ENCODE measurements around the gene ZNF207. TPM values are rescaled to one million over a fixed set of nuclear protein-coding genes. Genes with fewer than 3 reads are reported as not detected.
A peak's percentile ranks its signal among the peaks of the same experiment; 100 is the strongest.
"Not testable (repeated sequence)": the region's sequence is repeated elsewhere in the genome, so short reads cannot be mapped to it uniquely, and the experiment has no call there.

Gene ZNF207
- total and polyA plus RNA-seq, 7 experiments from 2014 or later = 168 to 288 (median 260) TPM

DNA sequence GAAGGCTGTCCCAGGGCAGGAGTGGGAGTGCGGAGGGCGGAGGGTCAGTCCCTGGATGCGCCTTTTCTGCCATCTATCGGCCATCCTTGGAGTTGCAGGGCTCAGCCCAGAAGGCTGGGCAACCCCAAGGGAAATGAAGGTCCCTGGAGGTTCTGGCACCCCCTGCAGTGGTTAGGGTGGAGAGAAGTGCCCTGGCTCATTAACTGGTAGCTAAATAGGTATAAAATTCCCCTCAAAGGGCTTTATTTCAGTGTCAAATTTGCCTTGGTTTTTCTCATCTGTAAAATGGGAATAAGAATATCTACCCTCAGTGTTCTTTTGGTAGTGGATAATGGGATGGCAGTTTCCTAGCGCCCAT lies 30.4 kb upstream of the ZNF207 start:
- Mint-ChIP-seq H3K27ac (peak overlapping the region in 1 of 9 donors; percentile 66), H3K4me3 (peak overlapping the region; percentile 67 to 87 (median 74)), H3K4me1 (peaks cover 8 to 37% (median 11%) of the 10 kb centered on the region in 7 donors), H3K27me3 (peaks cover 3 to 26% (median 5%) of the 10 kb centered on the region in 5 donors), H3K36me3 (no peaks in the 10 kb centered on the region), H3K9me3 (no peaks in the 10 kb centered on the region)
- H3K27ac ChIP-seq (ENCODE audit: low read depth, low read length) = no peak overlapping the region
- intact Hi-C loops (cut with micrococcal nuclease) = loop anchor here (1.0 to 5.0 kb wide), 4 partner anchors 52 to 117 kb away; partner anchors contain the start of gene RHBDL3 (in 1 of the 2)
- no peak overlapping the region for H3K4me3 ChIP-seq (ENCODE audit: low read length)
- DNase-seq (peak; percentile 47 to 85 (median 60)), ATAC-seq (peak; percentile 89)
- peaks cover 0 to 13% of the 10 kb centered on the region in 2 donors for H3K4me1 ChIP-seq (ENCODE audit: control insufficient read depth in 2 of 2, insufficient read depth in 2 of 2, low read length in 2 of 2)
- ChIA-PET POLR2A (interaction anchor here (1.5 kb wide), 1 partner anchor 12 kb away, joined by 6 read pairs; no protein-coding TSS in a partner anchor), CTCF (interaction anchor here (0.6 to 1.9 kb wide), 5 partner anchors 10 to 125 kb away, joined by 3 to 7 read pairs (median 4); partner anchors contain the start of gene PSMD11)
- H3K36me3 ChIP-seq (ENCODE audit: control insufficient read depth in 2 of 3, insufficient read depth in 3 of 3, low read length in 3 of 3) = no peaks in the 10 kb centered on the region
- no peaks in the 10 kb centered on the region for H3K9me3 ChIP-seq (ENCODE audit: control insufficient read depth in 2 of 3, low read length in 3 of 3)
- H3K27me3 ChIP-seq (ENCODE audit: control insufficient read depth in 2 of 2, insufficient read depth in 2 of 2, low read length in 2 of 2) = no peaks in the 10 kb centered on the region

DNA sequence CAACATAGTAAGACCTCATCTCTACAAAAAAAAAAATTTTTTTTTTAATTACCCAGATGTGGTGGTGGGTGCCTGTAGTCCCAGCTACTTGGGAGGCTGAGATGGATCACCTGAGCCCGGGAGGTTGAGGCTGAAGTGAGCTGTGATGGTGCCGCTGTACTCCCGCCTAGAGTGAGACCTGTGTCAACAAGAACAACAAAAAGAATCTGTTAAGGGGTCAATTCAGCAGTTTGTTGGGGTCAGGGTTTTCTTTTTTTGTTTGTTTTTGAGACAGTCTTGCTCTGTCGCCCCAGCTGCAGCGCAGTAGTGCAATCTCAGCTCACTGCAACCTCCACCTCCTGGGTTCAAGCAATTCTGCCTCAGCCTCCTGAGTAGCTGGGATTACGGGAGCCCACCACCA lies 29.9 kb upstream of the ZNF207 start:
- H3K27ac Mint-ChIP-seq; H3K27ac ChIP-seq (ENCODE audit: low read depth, low read length); H3K4me3 ChIP-seq (ENCODE audit: low read length); H3K36me3 Mint-ChIP-seq; H3K36me3 ChIP-seq (ENCODE audit: control insufficient read depth in 2 of 3, insufficient read depth in 3 of 3, low read length in 3 of 3); H3K9me3 Mint-ChIP-seq; DNase-seq; ATAC-seq; intact Hi-C loops (cut with micrococcal nuclease); H3K9me3 ChIP-seq (ENCODE audit: control insufficient read depth in 2 of 3, low read length in 3 of 3); POLR2A ChIA-PET; H3K27me3 ChIP-seq (ENCODE audit: control insufficient read depth in 2 of 2, insufficient read depth in 2 of 2, low read length in 2 of 2): not testable (repeated sequence)
- H3K4me1 ChIP-seq (ENCODE audit: control insufficient read depth in 2 of 2, insufficient read depth in 2 of 2, low read length in 2 of 2) = peaks cover 0 to 13% of the 10 kb centered on the region in 2 donors
- Mint-ChIP-seq H3K27me3 (peaks cover 3 to 22% (median 5%) of the 10 kb centered on the region in 5 donors), H3K4me3 (peak overlapping the region in 1 of 10 donors; percentile 85), H3K4me1 (peaks cover 8 to 40% (median 12%) of the 10 kb centered on the region in 7 donors)
- CTCF ChIA-PET = interaction anchor here (0.6 to 1.9 kb wide), 5 partner anchors 9 to 916 kb away, joined by 3 to 7 read pairs (median 3); partner anchors contain the start of gene PSMD11

DNA sequence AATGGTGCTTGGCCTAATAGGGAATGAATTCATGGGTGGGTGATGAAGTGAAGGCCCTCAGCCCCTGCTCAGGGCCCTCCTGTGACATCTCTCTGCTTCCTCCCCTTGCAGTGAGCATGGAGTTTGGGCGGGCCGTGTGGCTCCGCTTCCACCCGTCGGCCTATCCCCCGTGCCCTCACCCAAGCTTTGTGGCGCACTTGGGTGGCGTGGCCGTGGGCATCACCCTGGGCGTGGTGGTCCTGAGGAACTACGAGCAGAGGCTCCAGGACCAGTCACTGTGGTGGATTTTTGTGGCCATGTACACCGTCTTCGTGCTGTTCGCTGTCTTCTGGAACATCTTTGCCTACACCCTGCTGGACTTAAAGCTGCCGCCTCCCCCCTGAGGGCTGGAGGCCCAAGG lies 29.1 kb upstream of the ZNF207 start:
- no peak overlapping the region for H3K27ac Mint-ChIP-seq
- Histone ChIP-seq H3K27ac (ENCODE audit: low read depth, low read length) (no peak overlapping the region), H3K36me3 (ENCODE audit: control insufficient read depth in 2 of 3, insufficient read depth in 3 of 3, low read length in 3 of 3) (no peaks in the 10 kb centered on the region), H3K4me3 (ENCODE audit: low read length) (no peak overlapping the region), H3K4me1 (ENCODE audit: control insufficient read depth in 2 of 2, insufficient read depth in 2 of 2, low read length in 2 of 2) (peaks cover 0 to 13% of the 10 kb centered on the region in 2 donors), H3K27me3 (ENCODE audit: control insufficient read depth in 2 of 2, insufficient read depth in 2 of 2, low read length in 2 of 2) (no peaks in the 10 kb centered on the region), H3K9me3 (ENCODE audit: control insufficient read depth in 2 of 3, low read length in 3 of 3) (no peaks in the 10 kb centered on the region)
- H3K9me3 Mint-ChIP-seq = no peaks in the 10 kb centered on the region
- ChIA-PET CTCF (interaction anchor here (1.3 kb wide), 1 partner anchor 8 kb away, joined by 6 read pairs; no protein-coding TSS in a partner anchor), POLR2A (no interaction called here)
- H3K36me3 Mint-ChIP-seq = no peaks in the 10 kb centered on the region
- no peak for DNase-seq
- H3K4me3 Mint-ChIP-seq = no peak overlapping the region
- intact Hi-C loops (cut with micrococcal nuclease) = no loop called here
- H3K4me1 Mint-ChIP-seq = peaks cover 8 to 40% (median 12%) of the 10 kb centered on the region in 7 donors
- peaks cover under 1 to 15% (median 2%) of the 10 kb centered on the region in 5 donors for H3K27me3 Mint-ChIP-seq
- ATAC-seq = no peak

DNA sequence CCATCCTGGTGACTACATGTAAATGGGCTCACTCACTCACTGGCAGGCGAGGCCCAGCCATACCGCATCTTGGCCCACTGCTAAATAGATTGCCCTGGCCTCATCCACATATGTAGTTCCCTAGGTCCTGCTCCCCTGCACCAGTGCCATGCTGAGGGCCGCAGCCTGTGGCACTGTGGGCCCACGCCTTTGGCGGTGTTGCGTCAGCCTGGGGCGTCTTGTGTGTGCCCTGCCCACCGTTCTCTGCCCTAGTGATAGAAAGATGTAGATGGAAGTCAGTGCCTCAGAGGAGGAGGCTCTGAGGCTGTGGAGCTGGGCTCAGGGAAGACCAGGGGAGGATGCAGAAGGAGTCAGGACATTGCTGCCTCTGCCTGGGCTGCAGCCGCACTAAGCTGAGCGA lies 26.9 kb upstream of the ZNF207 start:
- peak overlapping the region in 1 of 10 donors; percentile 16 for H3K4me3 Mint-ChIP-seq
- H3K9me3 Mint-ChIP-seq = no peaks in the 10 kb centered on the region
- Histone ChIP-seq H3K4me1 (ENCODE audit: control insufficient read depth in 2 of 2, insufficient read depth in 2 of 2, low read length in 2 of 2) (peaks cover 0 to 13% of the 10 kb centered on the region in 2 donors), H3K36me3 (ENCODE audit: control insufficient read depth in 2 of 3, insufficient read depth in 3 of 3, low read length in 3 of 3) (no peaks in the 10 kb centered on the region), H3K9me3 (ENCODE audit: control insufficient read depth in 2 of 3, low read length in 3 of 3) (no peaks in the 10 kb centered on the region), H3K27ac (ENCODE audit: low read depth, low read length) (no peak overlapping the region), H3K4me3 (ENCODE audit: low read length) (no peak overlapping the region), H3K27me3 (ENCODE audit: control insufficient read depth in 2 of 2, insufficient read depth in 2 of 2, low read length in 2 of 2) (no peaks in the 10 kb centered on the region)
- H3K27ac Mint-ChIP-seq = peak overlapping the region in 3 of 9 donors; percentile 47 to 84 (median 65)
- ChIA-PET CTCF (interaction anchor here (1.5 kb wide), 1 partner anchor 10 kb away, joined by 3 read pairs; no protein-coding TSS in a partner anchor), POLR2A (no interaction called here)
- no peaks in the 10 kb centered on the region for H3K36me3 Mint-ChIP-seq
- no peak for DNase-seq
- peaks cover 0 to 4% (median 0%) of the 10 kb centered on the region in 5 donors for H3K27me3 Mint-ChIP-seq
- intact Hi-C loops (cut with micrococcal nuclease) = no loop called here
- ATAC-seq = no peak
- H3K4me1 Mint-ChIP-seq = peaks cover 8 to 49% (median 12%) of the 10 kb centered on the region in 7 donors

DNA sequence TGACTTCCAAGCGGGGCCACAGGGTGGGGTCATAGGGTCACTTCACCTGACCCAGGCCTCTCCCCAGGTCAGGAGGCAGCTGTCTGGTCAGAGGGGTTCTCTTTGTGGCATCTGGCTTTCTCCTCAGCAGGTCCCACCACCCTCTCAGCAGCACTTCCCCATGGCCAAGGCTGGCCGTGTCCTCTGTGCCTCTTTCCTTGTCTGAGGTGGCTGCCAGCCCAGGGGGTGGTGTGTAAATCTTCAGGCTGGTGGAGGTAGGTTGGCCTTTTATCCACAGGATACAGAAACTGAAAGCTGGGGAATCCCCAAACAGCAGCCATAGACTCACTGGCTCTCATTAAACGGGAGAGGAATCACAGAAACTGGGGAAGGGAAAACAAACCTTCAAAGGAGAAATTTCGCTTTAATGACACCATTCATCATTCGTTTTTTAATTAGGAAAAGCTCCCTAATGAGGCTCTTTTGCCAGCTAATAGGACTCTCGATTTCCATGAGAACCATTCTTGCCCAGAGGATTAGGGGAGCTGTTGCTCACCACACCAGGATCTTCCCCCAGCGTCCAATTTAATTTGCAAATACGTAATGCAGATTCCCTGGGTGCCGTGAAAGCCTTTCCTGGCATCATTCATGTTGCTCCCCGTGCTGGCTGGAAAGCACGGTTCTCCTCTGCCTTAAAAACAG lies 26.0 kb upstream of the ZNF207 start:
- intact Hi-C loops (cut with micrococcal nuclease) = loop anchor here in 1 of 2 donors (1.0 kb wide), 2 partner anchors 17 to 26 kb away; partner anchors contain the start of gene ZNF207
- H3K4me1 Mint-ChIP-seq = peaks cover 6 to 46% (median 12%) of the 10 kb centered on the region in 7 donors
- Histone ChIP-seq H3K4me3 (ENCODE audit: low read length) (no peak overlapping the region), H3K4me1 (ENCODE audit: control insufficient read depth in 2 of 2, insufficient read depth in 2 of 2, low read length in 2 of 2) (peaks cover 0 to 13% of the 10 kb centered on the region in 2 donors), H3K27ac (ENCODE audit: low read depth, low read length) (no peak overlapping the region), H3K9me3 (ENCODE audit: control insufficient read depth in 2 of 3, low read length in 3 of 3) (no peaks in the 10 kb centered on the region), H3K36me3 (ENCODE audit: control insufficient read depth in 2 of 3, insufficient read depth in 3 of 3, low read length in 3 of 3) (no peaks in the 10 kb centered on the region), H3K27me3 (ENCODE audit: control insufficient read depth in 2 of 2, insufficient read depth in 2 of 2, low read length in 2 of 2) (no peaks in the 10 kb centered on the region)
- H3K27ac Mint-ChIP-seq = peak overlapping the region in 7 of 9 donors; percentile 18 to 84 (median 59)
- H3K27me3 Mint-ChIP-seq = no peaks in the 10 kb centered on the region
- POLR2A ChIA-PET = interaction anchor here (0.8 kb wide), 1 partner anchor 18 kb away, joined by 3 read pairs; the partner anchor contains the start of gene C17orf75
- CTCF ChIA-PET = interaction anchor here (0.8 to 1.5 kb wide), 2 partner anchors 9 to 10 kb away, joined by 3 read pairs; no protein-coding TSS in a partner anchor
- no peaks in the 10 kb centered on the region for H3K36me3 Mint-ChIP-seq
- DNase-seq (peak in 5 of 9 donors; percentile 19 to 51 (median 32)), ATAC-seq (peak; percentile 74)
- H3K9me3 Mint-ChIP-seq = no peaks in the 10 kb centered on the region
- H3K4me3 Mint-ChIP-seq = peak overlapping the region in 9 of 10 donors; percentile 5 to 71 (median 55)

DNA sequence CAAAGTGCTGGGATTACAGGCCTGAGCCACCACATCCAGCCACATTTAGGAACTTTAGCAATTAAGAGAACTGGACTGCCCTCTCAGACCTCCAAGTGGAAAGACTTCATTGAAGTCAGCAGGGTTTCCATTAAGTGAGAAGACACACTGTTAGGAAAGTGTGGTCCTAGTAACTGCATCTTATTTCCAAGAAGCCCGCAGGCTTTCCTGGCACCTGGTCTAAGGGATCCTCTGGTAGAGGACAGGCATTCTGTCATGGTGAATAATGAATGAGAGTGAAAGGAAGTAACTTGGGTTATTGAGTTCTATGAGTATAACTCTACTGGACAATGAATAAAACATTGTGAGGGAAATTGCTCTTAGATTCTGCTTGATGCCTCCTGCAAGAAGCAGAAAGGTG lies 22.0 kb upstream of the ZNF207 start:
- intact Hi-C loops (cut with micrococcal nuclease) = no loop called here
- H3K27me3 ChIP-seq (ENCODE audit: control insufficient read depth in 2 of 2, insufficient read depth in 2 of 2, low read length in 2 of 2) = no peaks in the 10 kb centered on the region
- H3K36me3 ChIP-seq (ENCODE audit: control insufficient read depth in 2 of 3, insufficient read depth in 3 of 3, low read length in 3 of 3) = no peaks in the 10 kb centered on the region
- no peak overlapping the region for H3K4me3 ChIP-seq (ENCODE audit: low read length)
- no peak for DNase-seq
- no peak overlapping the region for H3K4me3 Mint-ChIP-seq
- no peak overlapping the region for H3K27ac ChIP-seq (ENCODE audit: low read depth, low read length)
- POLR2A ChIA-PET = interaction anchor here (0.8 to 0.9 kb wide), 2 partner anchors 23 to 45 kb away, joined by 5 read pairs; partner anchors contain the start of gene ZNF207
- H3K27ac Mint-ChIP-seq = no peak overlapping the region
- H3K9me3 Mint-ChIP-seq = no peaks in the 10 kb centered on the region
- peaks cover 23 to 56% (median 25%) of the 10 kb centered on the region in 7 donors for H3K4me1 Mint-ChIP-seq
- H3K4me1 ChIP-seq (ENCODE audit: control insufficient read depth in 2 of 2, insufficient read depth in 2 of 2, low read length in 2 of 2) = peaks cover 12 to 27% of the 10 kb centered on the region in 2 donors
- H3K9me3 ChIP-seq (ENCODE audit: control insufficient read depth in 2 of 3, low read length in 3 of 3) = no peaks in the 10 kb centered on the region
- ATAC-seq = no peak
- CTCF ChIA-PET = no interaction called here
- peaks cover 0 to 7% (median 3%) of the 10 kb centered on the region in 5 donors for H3K36me3 Mint-ChIP-seq
- no peaks in the 10 kb centered on the region for H3K27me3 Mint-ChIP-seq
